ENCODE measurements around the gene ZNF784. TPM values are rescaled to one million over a fixed set of nuclear protein-coding genes. Genes with fewer than 3 reads are reported as not detected.

The ZNF784 gene
- total and polyA plus RNA-seq, 9 of the 15 experiments (the other 6 are each of a cell fraction or from before 2014, with no cell fraction given): 0.14 to 6.1 (median 2.1) TPM

GRCh38 chr19:55653651-55654322 is 29.4 kb upstream of the ZNF784 start (continued):
- TF ChIP-seq AFF1 (IDR thresholded peaks at IDR 0.05; ENCODE audit: low read depth in 1 of 2, partially characterized antibody in 2 of 2): peak; percentile 41 to 56
- TF ChIP-seq STAT5A (IDR thresholded peaks at IDR 0.05; ENCODE audit: borderline replicate concordance, low read length): no peak
- TF ChIP-seq PTBP1 (IDR thresholded peaks at IDR 0.05; ENCODE audit: low read depth, low read length): no peak
- no peak for TF ChIP-seq HNRNPH1 (optimal IDR thresholded peaks at IDR 0.05; ENCODE audit: low read depth, low read length)
- TF ChIP-seq DPF2 (IDR thresholded peaks at IDR 0.05): peak; percentile 57; the same call in 1 of the 2 replicates
- no peak for TF ChIP-seq SRSF1 (IDR thresholded peaks at IDR 0.05; ENCODE audit: low read depth, low read length)
- no peak for TF ChIP-seq HDAC8 (tag; IDR thresholded peaks at IDR 0.05)
- TF ChIP-seq GATAD2B (IDR thresholded peaks at IDR 0.05; ENCODE audit: borderline replicate concordance): no peak
- no peak for TF ChIP-seq MAFG (tag; conservative IDR thresholded peaks at IDR 0.05)
- 0 out of 4 replicates have a peak, but pooled peaks of 1 of the 2 experiments have one; percentile 52 for TF ChIP-seq KDM4B (IDR thresholded peaks at IDR 0.05; ENCODE audit: borderline replicate concordance in 2 of 2, low read depth in 1 of 2)
- TF ChIP-seq CTCF (IDR thresholded peaks at IDR 0.05 in 2 of 3, conservative IDR thresholded peaks at IDR 0.05 in 1 of 3; ENCODE audit: insufficient read depth in 2 of 3, low read depth in 1 of 3, low read length in 3 of 3): peak; percentile 99 to 100 (median 100)
- no peak for TF ChIP-seq HINFP (tag; conservative IDR thresholded peaks at IDR 0.05; ENCODE audit: low read depth)
- no peak for TF ChIP-seq DDX20 (tag; IDR thresholded peaks at IDR 0.05; ENCODE audit: low read depth)
- peak; percentile 53 for TF ChIP-seq TAF7 (tag; IDR thresholded peaks at IDR 0.05)
- no peak for TF ChIP-seq POLR2AphosphoS2 (IDR thresholded peaks at IDR 0.05; ENCODE audit: low read length)
- no peak for TF ChIP-seq RHOXF2B (CRISPR knock-in tag; conservative IDR thresholded peaks at IDR 0.05)
- peak; percentile 97 for TF ChIP-seq ESRRA (IDR thresholded peaks at IDR 0.05; ENCODE audit: borderline replicate concordance, low read depth)
- TF ChIP-seq ZNF274 (IDR thresholded peaks at IDR 0.05; ENCODE audit: borderline replicate concordance, low read depth, low read length): no peak
- TF ChIP-seq CC2D1A (IDR thresholded peaks at IDR 0.05): peak; percentile 73; the same call in 1 of the 2 replicates
- TF ChIP-seq DIDO1 (tag; IDR thresholded peaks at IDR 0.05; ENCODE audit: low read depth): 0 out of 2 replicates have a peak, but pooled peaks have one; percentile 32

Measured in K562 (cell line).